Fibroblast of lung (primary cell): ENCODE results near the gene CYSTM1. TPM values are rescaled to one million over a fixed set of nuclear protein-coding genes. Genes with fewer than 3 reads are reported as not detected.

Source experiments
- DNase-seq, 2 donors: peaks; one replicate each; pipeline versions ENCODE4 v3.0.0 to v3.0.0-alpha.2; 2010; ENCODE audit warnings: low read depth in 2 of 2
- H2AFZ ChIP-seq: 2 replicates; pipeline ENCODE4 v1.5.1; 2012; ENCODE audit warnings: low read length, control low read depth, inconsistent platforms
- H3K27ac ChIP-seq: 2 replicates; pipeline ENCODE4 v1.5.1; 2011; ENCODE audit warnings: low read length, control low read depth; ENCODE audit not compliant: insufficient read depth
- H3K27me3 ChIP-seq: 2 replicates; pipeline ENCODE4 v1.5.1; 2011; ENCODE audit warnings: mild to moderate bottlenecking, low read length; ENCODE audit not compliant: control insufficient read depth, insufficient read depth
- H3K36me3 ChIP-seq: 2 replicates; pipeline ENCODE4 v1.5.1; 2011; ENCODE audit warnings: low read length; ENCODE audit not compliant: control insufficient read depth, insufficient read depth
- H3K4me1 ChIP-seq: 2 replicates; pipeline ENCODE4 v1.5.1; 2011; ENCODE audit warnings: low read length; ENCODE audit not compliant: control insufficient read depth, insufficient read depth; ENCODE audit errors: extremely low read depth
- H3K4me2 ChIP-seq: 2 replicates; pipeline ENCODE4 v1.5.1; 2011; ENCODE audit warnings: low read length, control low read depth; ENCODE audit not compliant: insufficient read depth; ENCODE audit errors: extremely low read depth
- H3K4me3 ChIP-seq, 4 experiments: fragments of 200-600 bp in 1 of 4; sonication (generic) in 1 of 4; replicated peaks in 1 of 4; 2 replicates each; pipeline ENCODE4 v1.5.1; 2011 to 2016; ENCODE audit warnings: low read length in 4 of 4, low read depth in 3 of 4, mild to moderate bottlenecking in 3 of 4, control low read depth in 2 of 4, inconsistent platforms in 1 of 4, mixed read lengths in 1 of 4; ENCODE audit not compliant: insufficient read depth in 1 of 4; ENCODE audit errors: control extremely low read depth in 1 of 4
- H3K79me2 ChIP-seq: 2 replicates; pipeline ENCODE4 v1.5.1; 2012; ENCODE audit warnings: mild to moderate bottlenecking, low read length, inconsistent platforms; ENCODE audit not compliant: control insufficient read depth, insufficient read depth
- H3K9ac ChIP-seq: 2 replicates; pipeline ENCODE4 v1.5.1; 2011; ENCODE audit warnings: mild to moderate bottlenecking, low read length, control low read depth; ENCODE audit not compliant: insufficient read depth
- H3K9me3 ChIP-seq: 2 replicates; pipeline ENCODE4 v1.5.1; 2012; ENCODE audit warnings: low read depth, low read length; ENCODE audit not compliant: control insufficient read depth, insufficient read depth
- H4K20me1 ChIP-seq: 2 replicates; pipeline ENCODE4 v1.5.1; 2011; ENCODE audit warnings: low read length; ENCODE audit not compliant: control insufficient read depth, insufficient read depth; ENCODE audit errors: extremely low read depth
- CTCF ChIP-seq, 2 donors: IDR thresholded peaks in 1 of 2; conservative IDR thresholded peaks in 1 of 2; 1 replicate in 1 of 2; 2 replicates in 1 of 2; pipeline ENCODE4 v1.5.1; 2011 to 2012; ENCODE audit warnings: low read length in 2 of 2, control low read depth in 1 of 2, inconsistent platforms in 1 of 2, low read depth in 1 of 2, mild to moderate bottlenecking in 1 of 2
- EZH2 ChIP-seq: IDR thresholded peaks from 2 replicates; pipeline ENCODE4 v1.5.1; 2012; ENCODE audit warnings: low read length, control low read depth, mild to moderate bottlenecking; ENCODE audit errors: missing control alignments
- polyA plus RNA-seq, 2 donors: library from polyadenylated mRNA; depleted of rRNA in 1 of 2; stranded (reverse) in 1 of 2; unstranded in 1 of 2; fragments of >200 nt; gene quantifications; 2 replicates each; pipeline ENCODE4 v1.2.1, GENCODE V29; 2011 to 2012; ENCODE audit warnings: missing spikeins in 1 of 2
- total RNA-seq: library from RNA; depleted of rRNA; stranded (reverse); fragments of >200 nt; gene quantifications from 2 replicates; pipeline ENCODE4 v1.2.1, GENCODE V29; 2014

Gene CYSTM1
- total and polyA plus RNA-seq, 2 donors (not counting 1 experiment from before 2014, with no cell fraction given), result 24.3 to 35.8 TPM

GRCh38 chr5:140142246-140142645 is 32.7 kb upstream of the CYSTM1 start:
- H3K4me1 ChIP-seq, result no peaks in the 10 kb centered on the region
- no peaks in the 10 kb centered on the region for H3K36me3 ChIP-seq
- no peaks in the 10 kb centered on the region for H3K9me3 ChIP-seq
- no peak overlapping the region for H3K4me2 ChIP-seq
- H2AFZ ChIP-seq, result no peak overlapping the region
- no peak for DNase-seq
- no peak overlapping the region for H3K4me3 ChIP-seq
- H3K79me2 ChIP-seq, result no peaks in the 10 kb centered on the region
- no peaks in the 10 kb centered on the region for H4K20me1 ChIP-seq
- no peak overlapping the region for H3K27ac ChIP-seq
- no peak overlapping the region for H3K9ac ChIP-seq
- no peaks in the 10 kb centered on the region for H3K27me3 ChIP-seq
- no peak for TF ChIP-seq CTCF (conservative IDR thresholded peaks at IDR 0.05 in 1 of 2, IDR thresholded peaks at IDR 0.05 in 1 of 2; ENCODE audit: low read depth in 1 of 2, low read length in 2 of 2)
- TF ChIP-seq EZH2, result no peak

- DNase-seq, result no peak
- no peak overlapping the region for H3K27ac ChIP-seq
- no peaks in the 10 kb centered on the region for H3K36me3 ChIP-seq
- H3K27me3 ChIP-seq, result no peaks in the 10 kb centered on the region
- H2AFZ ChIP-seq, result no peak overlapping the region
- no peak for TF ChIP-seq CTCF (conservative IDR thresholded peaks at IDR 0.05 in 1 of 2, IDR thresholded peaks at IDR 0.05 in 1 of 2; ENCODE audit: low read depth in 1 of 2, low read length in 2 of 2)
- H3K9me3 ChIP-seq, result no peaks in the 10 kb centered on the region
- H4K20me1 ChIP-seq, result no peaks in the 10 kb centered on the region
- H3K4me3 ChIP-seq, result no peak overlapping the region
- no peak overlapping the region for H3K9ac ChIP-seq
- no peak overlapping the region for H3K4me2 ChIP-seq
- no peaks in the 10 kb centered on the region for H3K4me1 ChIP-seq
- no peaks in the 10 kb centered on the region for H3K79me2 ChIP-seq
Measured at GRCh38 chr5:140142856-140143255, 32.1 kb upstream of the CYSTM1 start.

GRCh38 chr5:140143521-140144258 is 31.3 kb upstream of the CYSTM1 start:
- H3K9ac ChIP-seq, result no peak overlapping the region
- H3K4me3 ChIP-seq, result no peak overlapping the region
- H3K4me2 ChIP-seq, result no peak overlapping the region
- no peaks in the 10 kb centered on the region for H3K27me3 ChIP-seq
- no peaks in the 10 kb centered on the region for H3K9me3 ChIP-seq
- no peaks in the 10 kb centered on the region for H3K79me2 ChIP-seq
- H3K4me1 ChIP-seq, result no peaks in the 10 kb centered on the region
- no peak overlapping the region for H3K27ac ChIP-seq
- no peaks in the 10 kb centered on the region for H3K36me3 ChIP-seq
- no peak overlapping the region for H2AFZ ChIP-seq
- no peak for TF ChIP-seq CTCF (conservative IDR thresholded peaks at IDR 0.05 in 1 of 2, IDR thresholded peaks at IDR 0.05 in 1 of 2; ENCODE audit: low read depth in 1 of 2, low read length in 2 of 2)
- DNase-seq, result no peak
- no peaks in the 10 kb centered on the region for H4K20me1 ChIP-seq
